Testis (tissue), 3 donors: ENCODE data around the gene TRIO. TPM values are rescaled to one million over a fixed set of nuclear protein-coding genes. Genes with fewer than 3 reads are reported as not detected.

ENCODE experiments used
- DNase-seq: peaks from one replicate; pipeline ENCODE4 v3.0.0-alpha.2; 2019
- H3K27ac ChIP-seq, 2 donors: fragments of 200-600 bp; sonication (generic); one replicate each; pipeline ENCODE4 v1.5.1; 2019
- H3K27me3 ChIP-seq: fragments of 200-600 bp; sonication (generic); one replicate; pipeline ENCODE4 v1.5.1; 2019
- H3K36me3 ChIP-seq: fragments of 200-600 bp; sonication (generic); one replicate; pipeline ENCODE4 v1.5.1; 2017; ENCODE audit warnings: low read depth; ENCODE audit errors: missing control alignments
- H3K4me1 ChIP-seq: fragments of 200-600 bp; sonication (generic); one replicate; pipeline ENCODE4 v1.5.1; 2019
- H3K4me3 ChIP-seq, 2 donors: fragments of 200-600 bp; sonication (generic); one replicate each; pipeline ENCODE4 v1.5.1; 2017 to 2019
- H3K9me3 ChIP-seq: fragments of 200-600 bp; sonication (generic); one replicate; pipeline ENCODE4 v1.5.1; 2017
- CTCF ChIP-seq, 3 experiments: fragments of 450-650 bp in 2 of 3; fragments of 200-600 bp in 1 of 3; sonication (generic) in 1 of 3; IDR thresholded peaks; one replicate each; pipeline ENCODE4 v1.5.1; 2016 to 2019; ENCODE audit warnings: antibody characterized with exemption in 3 of 3, mild to moderate bottlenecking in 2 of 3, moderate library complexity in 1 of 3
- POLR2A ChIP-seq: fragments of 450-650 bp; IDR thresholded peaks from one replicate; pipeline ENCODE4 v1.6.1; 2017; ENCODE audit warnings: antibody characterized with exemption, mild to moderate bottlenecking, moderate library complexity
- WGBS, 2 donors: methylation state at CpG; one replicate each; pipeline ENCODE4 v1.1.5; 2018; 5-methylcytosine and 5-hydroxymethylcytosine counted together
- intact Hi-C: fragments of 100-400 bp; cut with DNase I; formaldehyde crosslinking; loops from one replicate; pipeline ENCODE4 v1.15.1; 2023; ENCODE audit warnings: low total_unique reads
- polyA plus RNA-seq: library from polyadenylated mRNA; stranded (reverse); fragments of 350-450 nt; fragmentation: Illumina TruSeq; extraction: RNeasy Lipid Tissue Mini Kit (QIAGEN cat#74804); gene quantifications from one replicate; pipeline ENCODE4 v1.2.3, GENCODE V29; 2014; ENCODE audit warnings: low read depth, low replicate concordance; ENCODE audit not compliant: insufficient read depth
- total RNA-seq, 2 donors: library from RNA; depleted of rRNA; stranded (reverse); fragments of >200 nt; gene quantifications; one replicate each; pipeline ENCODE4 v1.2.3, GENCODE V29; 2016

Gene TRIO
- total and polyA plus RNA-seq, 3 donors from 2014 or later = 47.2 to 295 (median 249) TPM

GRCh38 chr5:14497311-14497710, 354.2 kb downstream of the TRIO start:
- H3K36me3 ChIP-seq = no peaks in the 10 kb centered on the region
- H3K9me3 ChIP-seq = no peaks in the 10 kb centered on the region
- no peak for TF ChIP-seq POLR2A
- no peak for TF ChIP-seq CTCF (IDR thresholded peaks at IDR 0.05)
- H3K4me1 ChIP-seq = no peaks in the 10 kb centered on the region
- intact Hi-C loops = no loop called here
- H3K4me3 ChIP-seq = no peak overlapping the region
- DNase-seq = no peak
- 87 to 93% methylated on average over 7 of the region's 7 CpGs for WGBS, 2 donors
- H3K27ac ChIP-seq = no peak overlapping the region
- no peaks in the 10 kb centered on the region for H3K27me3 ChIP-seq

GRCh38 chr5:14501353-14502293, 358.5 kb downstream of the TRIO start:
- H3K4me3 ChIP-seq = no peak overlapping the region
- no peaks in the 10 kb centered on the region for H3K27me3 ChIP-seq
- intact Hi-C loops = no loop called here
- 85 to 87% methylated on average over 18 of the region's 18 CpGs for WGBS, 2 donors
- no peak overlapping the region for H3K27ac ChIP-seq
- no peaks in the 10 kb centered on the region for H3K36me3 ChIP-seq
- TF ChIP-seq CTCF (IDR thresholded peaks at IDR 0.05) = no peak
- TF ChIP-seq POLR2A = no peak
- peaks cover 13% of the 10 kb centered on the region for H3K4me1 ChIP-seq
- no peaks in the 10 kb centered on the region for H3K9me3 ChIP-seq
- no peak for DNase-seq

GRCh38 chr5:14502294-14502690, 359.1 kb downstream of the TRIO start:
- H3K9me3 ChIP-seq = no peaks in the 10 kb centered on the region
- intact Hi-C loops = no loop called here
- DNase-seq = no peak
- TF ChIP-seq POLR2A (no peak), CTCF (IDR thresholded peaks at IDR 0.05) (no peak)
- H3K36me3 ChIP-seq = no peaks in the 10 kb centered on the region
- no peak overlapping the region for H3K27ac ChIP-seq
- H3K4me3 ChIP-seq = no peak overlapping the region
- 90 to 98% methylated on average over 10 of the region's 10 CpGs for WGBS, 2 donors
- no peaks in the 10 kb centered on the region for H3K27me3 ChIP-seq
- peaks cover 13% of the 10 kb centered on the region for H3K4me1 ChIP-seq

GRCh38 chr5:14503017-14503680, 360.0 kb downstream of the TRIO start:
- H3K9me3 ChIP-seq = no peaks in the 10 kb centered on the region
- intact Hi-C loops = no loop called here
- peaks cover 13% of the 10 kb centered on the region for H3K4me1 ChIP-seq
- no peaks in the 10 kb centered on the region for H3K36me3 ChIP-seq
- no peaks in the 10 kb centered on the region for H3K27me3 ChIP-seq
- WGBS, 2 donors = 43 to 47% methylated on average over 6 to 9 of the region's 9 CpGs
- no peak overlapping the region for H3K4me3 ChIP-seq
- TF ChIP-seq POLR2A (no peak), CTCF (IDR thresholded peaks at IDR 0.05) (no peak)
- peak; percentile 73 for DNase-seq
- peak overlapping the region; percentile 6 to 60 for H3K27ac ChIP-seq
